Hematopoietic multipotent progenitor cell treated with erythropoietin and hydrocortisone succinate and interleukin-3 and kit ligand, for 15 days (in vitro differentiated cells): ENCODE results near the gene SPINK4.
A peak's percentile ranks its signal among the peaks of the same experiment; 100 is the strongest.

Source experiments
- DNase-seq: peaks from one replicate; pipeline ENCODE4 v3.0.0-alpha.2; 2015; ENCODE audit warnings: low spot score

SPINK4 gene

DNA sequence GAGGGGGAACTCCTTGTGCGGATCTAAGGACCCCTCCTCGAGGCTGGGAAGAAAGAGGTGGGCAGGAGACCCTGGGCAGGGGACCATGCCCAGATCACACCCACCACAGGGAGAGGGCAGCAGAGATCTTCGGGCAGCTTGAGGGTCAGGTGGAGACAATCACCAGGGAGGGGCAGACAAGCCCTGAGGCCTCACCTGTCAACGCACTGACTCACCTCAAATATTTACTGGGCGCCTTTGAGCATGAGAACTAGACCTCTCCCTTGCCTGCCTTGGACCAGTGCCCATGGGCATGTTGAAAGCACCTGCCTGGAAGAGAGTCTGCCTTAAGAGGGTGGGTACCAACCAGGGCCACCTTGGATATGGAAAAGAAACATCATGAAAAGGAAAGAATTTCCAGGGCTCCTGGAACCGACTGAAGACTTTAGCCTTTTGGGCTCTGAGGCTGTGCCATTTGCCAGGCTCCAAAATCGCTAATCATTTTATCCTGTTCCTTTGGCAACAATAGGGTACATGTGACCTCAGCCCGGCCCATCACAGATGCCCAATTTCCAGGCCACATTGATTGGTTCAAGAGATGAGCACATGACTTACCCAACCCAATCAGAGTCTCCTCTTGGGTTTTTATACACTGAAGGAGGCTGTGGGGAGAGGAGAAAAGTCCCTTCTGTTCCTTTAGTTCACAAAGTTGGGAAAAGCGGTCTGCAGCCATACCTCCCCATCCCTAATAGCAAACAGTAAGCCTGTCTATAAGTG is 10.4 kb upstream of the SPINK4 start:
- no peak for DNase-seq

DNA sequence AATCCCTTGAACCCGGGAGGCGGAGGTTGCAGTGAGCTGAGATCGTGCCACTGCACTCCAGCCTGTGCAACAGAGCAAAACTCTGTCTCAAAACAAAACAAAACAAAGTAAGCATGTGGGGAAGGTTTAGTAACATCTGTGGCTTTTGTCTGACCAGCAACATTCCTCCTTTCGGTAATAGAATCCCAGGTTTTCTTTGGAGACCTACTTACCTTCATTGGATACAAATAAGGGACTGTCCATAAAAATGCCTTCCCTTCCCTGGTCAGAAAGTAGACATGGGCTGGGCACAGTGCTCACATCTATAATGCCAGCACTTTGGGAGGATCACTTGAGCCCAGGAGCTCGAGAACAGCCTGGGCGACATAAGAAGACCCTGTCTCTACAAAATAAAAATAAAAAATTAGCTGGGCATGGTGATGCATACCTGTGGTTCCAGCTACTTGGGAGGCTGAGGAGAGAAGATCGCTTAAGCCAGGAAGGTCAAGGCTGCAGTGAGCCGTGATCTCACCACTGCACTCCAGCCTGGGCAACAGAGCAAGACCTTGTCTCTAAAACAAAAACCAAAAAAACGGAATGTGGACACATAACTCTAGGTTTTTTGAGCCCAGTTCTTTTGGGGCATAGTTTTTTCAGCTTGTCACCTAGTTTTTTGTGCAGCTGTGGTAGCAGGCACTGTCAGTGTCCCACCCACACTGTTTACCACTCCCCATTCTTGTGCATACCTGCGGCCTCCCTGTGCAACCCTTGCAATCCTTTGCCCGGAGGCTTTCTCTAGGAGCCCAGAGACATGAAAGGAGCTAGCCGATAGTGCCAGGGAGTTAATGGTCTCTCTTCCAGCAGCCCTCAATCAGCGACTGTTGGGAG is 9.0 kb upstream of the SPINK4 start:
- DNase-seq: no peak

DNA sequence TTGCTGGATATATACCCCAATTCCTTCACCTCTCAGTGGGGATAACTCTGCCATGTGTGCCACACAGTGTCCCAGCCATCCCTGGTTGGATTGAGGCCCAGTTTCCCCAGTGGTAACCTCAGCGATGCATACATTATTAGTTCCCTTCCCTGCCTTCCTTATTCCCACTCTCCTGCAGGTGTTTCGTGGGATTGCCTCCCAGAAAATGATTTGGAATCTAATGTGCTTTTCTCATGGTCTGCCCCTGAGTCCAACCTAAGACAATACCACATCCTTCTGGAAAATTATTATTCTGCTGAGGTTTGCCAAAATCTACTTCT is 8.4 kb upstream of the SPINK4 start:
- DNase-seq: no peak

DNA sequence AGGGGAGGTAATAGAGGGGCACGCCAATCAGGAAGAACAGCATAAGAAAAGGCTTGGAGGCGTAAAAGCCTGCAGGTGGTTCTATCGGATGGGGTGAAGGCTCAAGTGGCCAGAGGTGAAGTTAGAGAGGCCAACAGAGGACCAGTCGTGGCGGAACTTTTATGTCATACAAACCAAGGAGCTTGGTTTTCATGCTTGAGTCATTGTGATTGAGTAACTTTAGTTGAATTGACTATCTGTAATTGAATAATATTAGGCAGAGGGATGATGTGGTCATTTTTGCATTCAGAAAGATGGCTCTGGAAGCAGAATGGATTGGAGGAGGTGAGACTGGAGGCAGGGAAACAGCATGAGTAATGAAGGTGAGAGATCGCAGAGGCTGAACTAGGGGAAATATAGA is 7.2 kb upstream of the SPINK4 start:
- peak; percentile 45 for DNase-seq

DNA sequence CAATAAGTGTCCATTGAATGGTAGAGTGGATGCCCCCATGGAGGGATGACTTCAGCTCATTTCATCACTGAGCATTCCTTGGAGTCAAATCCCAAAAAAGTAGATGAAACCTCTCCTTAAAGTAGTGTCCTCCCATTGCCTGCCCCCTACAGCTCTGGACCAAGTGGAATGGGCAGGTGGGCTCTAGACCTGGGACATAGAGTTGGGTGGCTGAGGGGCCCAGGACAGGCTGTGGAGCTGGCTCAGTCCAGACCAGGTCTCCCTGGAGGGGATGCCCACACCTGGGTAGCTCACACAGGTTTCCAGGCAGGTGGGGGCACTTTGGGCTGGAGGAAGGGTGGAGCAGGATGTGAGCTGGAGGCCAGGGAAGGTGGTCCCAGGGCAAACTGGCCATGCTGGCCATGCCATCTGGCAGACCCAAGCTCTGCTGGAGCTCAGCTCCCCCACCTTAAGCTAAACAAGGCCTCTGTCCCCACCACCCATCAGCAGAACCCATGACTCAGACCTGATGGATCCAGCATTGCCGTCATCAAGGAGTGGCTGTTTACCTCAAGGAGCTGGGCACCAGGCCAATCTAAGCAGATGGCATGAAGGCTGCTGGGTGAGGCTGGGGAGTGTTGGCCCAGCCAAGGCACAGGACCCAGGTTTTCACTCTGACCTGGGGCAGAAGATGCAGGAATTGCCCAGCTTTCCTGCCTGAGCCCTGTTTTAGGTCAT is 6.2 kb upstream of the SPINK4 start:
- DNase-seq: peak; percentile 95

DNA sequence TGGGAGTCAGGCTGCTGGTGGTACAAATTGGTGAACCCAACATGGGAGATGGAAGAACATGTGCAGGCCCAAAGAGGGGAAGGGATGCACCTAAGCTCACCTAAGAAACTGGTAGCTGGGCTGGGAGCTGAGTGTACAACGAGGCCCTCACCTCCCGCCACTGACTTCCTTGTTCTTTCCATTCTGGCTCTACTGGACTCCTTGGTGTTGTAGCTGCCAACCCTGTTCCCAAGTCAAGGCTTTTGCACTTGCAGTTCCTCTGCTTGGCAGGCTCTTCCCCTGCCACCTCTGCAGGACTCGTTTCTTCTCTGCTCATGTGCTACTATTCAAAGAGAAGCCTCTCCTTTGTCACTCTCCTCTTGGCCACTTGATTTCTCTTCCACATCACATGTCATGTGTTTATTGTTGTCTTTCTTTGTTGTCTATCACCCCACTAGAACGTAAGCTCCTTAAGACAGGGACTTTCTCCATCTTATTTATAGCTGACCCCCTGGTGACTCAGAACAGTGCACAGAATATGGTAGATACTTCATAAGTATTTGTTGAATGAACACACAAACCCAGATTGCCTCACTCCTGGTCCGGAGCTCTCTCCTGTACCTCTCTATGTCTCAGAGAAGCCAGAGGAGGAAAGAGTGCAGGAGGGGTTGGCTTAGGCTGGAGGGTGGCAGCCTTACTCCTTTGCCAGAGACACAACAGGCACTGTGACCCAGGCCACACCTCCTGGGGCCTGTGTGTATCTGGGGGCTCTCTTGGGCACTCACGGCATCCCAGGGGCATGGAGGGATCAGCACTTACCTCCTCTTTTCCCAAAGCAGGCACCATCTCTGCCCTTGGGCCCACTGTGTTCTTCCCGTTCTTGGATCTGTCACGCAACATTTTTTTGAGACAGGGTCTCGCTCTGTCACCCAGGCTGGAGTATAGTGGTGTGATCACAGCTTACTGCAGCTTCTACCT is 5.2 kb upstream of the SPINK4 start:
- DNase-seq: peak; percentile 25

DNA sequence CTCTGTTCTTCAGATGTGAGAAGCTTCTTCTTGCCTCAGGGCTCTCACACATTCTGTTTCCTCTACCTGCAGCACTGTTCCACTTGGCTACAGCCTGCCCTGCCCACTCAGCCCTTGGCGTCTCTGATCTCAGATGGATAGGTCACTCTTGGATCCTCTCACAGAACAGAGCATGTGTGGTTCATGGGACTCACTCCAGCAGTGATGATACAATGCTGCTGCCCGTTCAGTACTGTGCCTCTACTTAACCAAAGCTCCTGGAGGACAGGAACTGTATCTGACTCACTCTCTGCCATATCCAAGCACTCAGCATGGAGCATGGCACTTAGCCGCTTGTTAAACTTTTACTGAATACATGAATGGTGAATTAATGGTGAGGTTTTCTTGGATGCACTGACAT is 3.4 kb upstream of the SPINK4 start:
- no peak for DNase-seq

DNA sequence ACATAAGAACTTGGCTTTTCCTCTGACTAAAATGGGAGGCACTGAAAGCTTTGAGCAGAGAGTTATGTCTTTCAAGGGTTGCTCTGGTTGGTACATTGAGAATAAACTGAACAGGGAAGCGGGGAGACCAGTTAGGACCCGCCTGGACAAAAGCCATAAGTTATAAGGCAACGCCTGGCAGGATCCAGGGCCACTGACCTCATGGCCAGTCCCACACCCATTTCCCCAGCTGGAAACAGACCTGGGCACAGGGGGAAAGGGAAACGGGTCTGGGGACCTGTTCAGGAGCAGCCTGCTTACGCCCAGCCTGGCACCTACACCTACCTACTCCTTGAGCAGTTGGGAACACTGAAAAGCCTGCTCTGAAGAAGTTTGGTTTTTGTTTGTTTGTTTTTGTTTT is 1.3 kb downstream of the SPINK4 start:
- DNase-seq: no peak

DNA sequence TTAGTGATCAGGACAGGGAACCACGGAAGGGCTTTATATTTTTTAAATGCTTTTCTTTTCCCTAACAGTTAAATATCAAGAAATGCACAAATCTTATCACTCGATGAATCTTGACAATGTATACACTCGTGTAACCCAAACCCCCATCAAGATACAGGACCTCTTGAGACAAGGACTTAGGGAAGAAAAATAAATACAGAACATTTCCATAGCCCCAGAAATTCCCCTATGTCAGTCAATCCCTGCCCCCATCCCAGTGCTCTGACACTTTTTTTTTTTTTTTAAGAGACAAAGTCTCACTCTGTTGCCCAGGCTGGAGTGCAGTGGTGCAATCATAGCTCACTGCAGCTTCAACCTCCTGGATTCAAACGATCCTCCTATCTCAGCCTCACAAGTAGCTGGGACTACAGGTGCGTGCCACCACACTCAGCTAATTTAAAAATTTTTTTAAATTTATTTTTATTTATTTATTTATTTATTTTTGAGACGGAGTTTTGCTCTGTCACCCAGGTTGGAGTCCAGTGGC is 2.7 kb downstream of the SPINK4 start:
- no peak for DNase-seq

DNA sequence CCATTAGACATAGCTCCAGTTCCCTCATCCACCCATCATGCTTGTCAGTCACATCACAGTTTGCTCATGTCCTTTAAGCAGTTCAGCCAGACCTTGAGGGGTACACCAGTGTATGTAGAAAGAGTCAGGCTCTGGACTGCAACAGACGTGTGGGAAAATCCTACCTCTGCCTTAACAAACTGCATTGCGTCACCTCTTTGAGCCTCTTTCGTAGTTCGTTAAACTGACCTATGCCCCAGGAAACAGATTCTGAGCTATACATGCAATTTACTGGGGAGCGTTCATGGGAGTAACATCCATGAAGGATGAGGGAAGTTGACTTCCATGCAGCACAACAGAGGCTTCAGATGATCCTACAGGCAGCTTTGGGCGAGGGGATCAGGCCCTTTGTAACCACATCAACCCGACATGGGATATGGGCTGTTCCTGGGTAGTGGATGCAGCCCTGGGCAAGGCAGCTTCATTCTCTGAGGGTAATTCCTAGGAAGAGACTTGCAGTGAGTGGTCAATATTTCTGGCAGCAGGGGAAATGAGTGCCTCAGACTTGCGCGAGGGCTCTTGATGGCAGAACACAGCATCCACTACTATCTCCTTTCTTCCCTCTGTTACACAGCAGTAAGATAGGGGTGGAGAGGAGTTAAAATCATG is 4.3 kb downstream of the SPINK4 start:
- no peak for DNase-seq

DNA sequence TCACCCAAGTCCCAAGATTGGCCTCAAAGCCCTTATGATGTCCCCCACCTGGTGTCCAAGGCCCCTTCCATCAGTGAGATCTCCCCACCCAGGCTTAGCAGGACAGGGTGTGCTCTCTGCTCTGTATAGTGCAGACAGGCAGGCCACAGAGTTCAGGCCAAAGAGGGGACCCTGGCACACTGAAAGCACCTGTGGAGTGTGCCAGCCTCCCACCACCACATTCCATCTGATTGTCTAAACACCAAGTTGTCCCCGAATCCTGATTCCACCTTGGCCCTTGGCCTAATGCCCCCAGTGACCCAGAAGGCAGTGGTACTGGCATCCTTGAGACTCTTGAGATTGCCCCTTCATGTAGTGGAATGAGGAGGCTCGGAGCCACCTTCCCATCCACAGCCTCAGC is 5.4 kb downstream of the SPINK4 start:
- DNase-seq: no peak

DNA sequence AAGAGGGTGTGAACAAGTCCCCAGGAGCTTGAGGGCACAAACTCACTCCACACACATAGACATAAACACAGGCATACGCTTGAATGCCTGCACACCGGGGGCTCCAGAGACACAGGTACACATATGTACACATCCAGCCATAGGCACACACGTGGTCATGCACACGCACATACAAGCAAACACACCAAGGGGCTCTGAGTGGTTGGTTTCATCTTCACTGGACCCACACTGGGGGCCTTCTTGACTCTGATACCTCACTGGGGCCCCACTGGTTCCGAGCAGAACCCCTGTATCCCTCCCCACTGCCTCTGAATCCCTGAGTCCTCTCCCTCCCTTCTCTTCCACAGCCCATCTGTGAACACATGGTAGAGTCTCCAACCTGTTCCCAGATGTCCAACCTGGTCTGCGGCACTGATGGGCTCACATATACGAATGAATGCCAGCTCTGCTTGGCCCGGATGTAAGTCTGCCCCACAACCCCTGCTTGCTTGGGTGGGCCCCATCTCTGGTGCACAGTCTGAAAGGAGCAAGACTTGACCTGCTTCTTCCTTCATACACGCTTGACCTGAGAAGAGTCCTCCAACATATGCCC is 6.4 kb downstream of the SPINK4 start:
- DNase-seq: no peak

DNA sequence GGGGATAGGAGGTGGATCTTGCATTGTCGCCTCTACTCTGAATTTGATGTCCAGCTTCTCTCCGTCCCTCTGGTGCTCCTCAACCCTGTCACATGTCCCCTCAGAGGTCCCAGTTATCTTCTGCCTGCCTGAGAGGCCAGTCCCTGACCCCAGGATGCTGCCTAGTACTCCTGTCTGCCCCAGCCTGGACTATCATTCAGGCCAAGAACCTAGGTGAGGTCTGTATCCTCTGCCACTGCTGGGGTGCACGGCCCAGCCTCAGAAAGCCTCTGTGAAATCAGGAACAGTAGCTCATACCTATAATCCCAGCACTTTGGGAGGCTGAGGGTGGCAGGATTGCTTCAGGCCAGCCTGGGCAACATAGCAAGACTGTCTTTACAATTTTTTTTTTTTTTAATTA is 8.6 kb downstream of the SPINK4 start:
- no peak for DNase-seq

DNA sequence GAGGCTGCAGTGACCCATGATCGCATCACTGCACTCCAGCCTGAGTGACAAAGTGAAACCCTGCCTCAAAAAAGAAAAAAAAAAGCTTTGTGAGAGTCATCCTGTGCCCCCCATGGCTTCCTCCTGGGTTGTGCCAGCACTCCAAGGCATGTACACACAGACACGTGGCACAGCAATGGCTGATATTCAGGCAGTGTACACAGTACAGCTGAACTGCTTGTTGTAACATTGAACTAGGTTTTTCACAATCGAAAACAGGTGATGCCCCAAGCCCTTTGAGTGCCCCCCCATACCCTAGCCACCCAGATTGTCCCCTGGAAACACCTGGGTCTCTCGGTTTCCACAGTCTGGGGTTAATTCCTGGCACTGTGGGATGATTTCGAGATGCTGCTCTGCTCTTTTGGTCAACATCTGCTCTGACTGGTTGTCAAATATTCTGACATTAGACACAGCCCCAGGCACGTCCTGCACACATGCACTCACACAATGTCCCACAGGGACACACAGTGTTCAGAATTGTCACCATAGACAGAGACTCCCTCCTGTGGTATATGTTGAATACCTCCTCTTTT is 9.2 kb downstream of the SPINK4 start:
- DNase-seq: no peak

DNA sequence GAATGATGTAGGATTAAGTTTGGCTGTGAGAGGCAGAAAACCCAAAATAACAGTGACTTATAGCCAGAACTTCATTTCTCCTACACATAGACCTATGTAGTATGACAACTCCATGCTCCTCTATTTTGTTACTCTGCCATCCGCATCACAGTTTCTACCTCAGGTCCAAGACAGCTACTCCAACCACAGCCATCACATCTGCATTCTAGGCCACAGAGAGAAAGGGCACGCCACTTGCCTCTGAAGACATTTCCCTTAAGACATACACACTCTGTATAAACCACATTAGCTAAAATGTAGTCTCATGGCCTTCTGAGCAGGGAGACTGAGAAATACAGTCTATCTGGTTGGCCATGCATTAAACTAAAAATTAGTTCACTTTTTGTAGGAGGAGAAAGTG is 10.0 kb downstream of the SPINK4 start:
- no peak for DNase-seq

DNA sequence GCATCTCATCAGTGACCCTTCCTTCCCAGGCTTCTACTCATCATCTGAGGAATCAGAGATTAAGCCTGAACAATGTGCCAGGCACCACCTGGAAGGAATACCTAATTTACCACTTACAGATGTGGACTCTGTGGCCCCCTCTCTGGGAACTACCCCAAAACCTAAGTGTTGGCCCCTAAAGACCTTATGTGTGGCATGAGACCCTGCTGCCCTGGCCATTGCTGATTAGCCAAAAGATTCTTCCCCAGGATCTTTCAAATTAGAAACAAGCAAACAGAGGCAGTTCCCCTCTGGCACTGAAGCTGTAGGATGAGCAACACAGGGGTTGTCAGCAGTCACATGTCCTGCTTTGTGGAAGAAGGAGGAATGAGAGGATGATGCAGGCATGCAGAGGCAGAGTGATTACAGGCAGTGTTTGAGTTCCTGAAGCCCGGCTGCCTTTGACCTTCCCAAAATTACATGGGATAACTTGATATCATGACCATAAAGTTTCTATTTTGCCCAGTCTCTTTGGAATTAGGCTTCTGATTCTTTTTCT is 10.6 kb downstream of the SPINK4 start:
- DNase-seq: no peak

DNA sequence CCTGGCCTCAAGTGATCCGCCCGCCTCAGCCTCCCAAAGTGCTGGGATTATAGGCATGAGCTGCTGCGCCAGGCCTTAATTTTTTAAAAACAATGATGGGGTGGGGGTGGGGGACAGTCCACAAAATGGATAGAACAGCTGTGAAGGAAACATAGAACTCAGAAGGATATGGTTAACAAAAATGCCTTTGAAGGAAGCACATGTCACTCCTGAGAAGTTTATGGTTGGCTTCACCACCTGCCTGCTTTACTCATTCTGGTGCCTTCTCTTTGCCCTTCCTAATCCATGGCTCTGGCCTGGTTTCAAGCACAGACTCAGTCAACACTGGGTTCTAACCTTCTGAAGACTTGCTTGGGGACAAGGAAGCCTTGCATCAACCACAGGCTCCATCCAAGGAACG is 14.2 kb downstream of the SPINK4 start:
- no peak for DNase-seq

DNA sequence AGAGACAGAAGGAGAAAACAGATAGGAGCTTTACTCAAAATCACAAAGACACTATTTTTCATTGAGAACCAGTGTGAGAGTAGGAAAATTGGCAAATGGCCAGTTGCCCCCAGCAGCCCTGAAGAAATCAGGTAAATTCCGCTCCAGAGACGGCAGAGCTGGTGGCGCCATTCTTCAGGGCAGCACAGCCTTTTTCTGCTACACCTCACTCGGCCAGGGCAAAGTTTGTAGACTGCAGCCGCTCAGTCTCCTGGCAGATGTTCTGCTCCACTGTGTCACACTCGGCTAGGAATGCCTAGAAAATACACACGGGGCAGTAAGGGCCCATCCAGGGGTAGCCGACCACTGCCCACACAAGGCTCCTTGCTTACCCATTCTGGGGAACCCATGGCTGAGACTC is 15.0 kb downstream of the SPINK4 start:
- DNase-seq: no peak

DNA sequence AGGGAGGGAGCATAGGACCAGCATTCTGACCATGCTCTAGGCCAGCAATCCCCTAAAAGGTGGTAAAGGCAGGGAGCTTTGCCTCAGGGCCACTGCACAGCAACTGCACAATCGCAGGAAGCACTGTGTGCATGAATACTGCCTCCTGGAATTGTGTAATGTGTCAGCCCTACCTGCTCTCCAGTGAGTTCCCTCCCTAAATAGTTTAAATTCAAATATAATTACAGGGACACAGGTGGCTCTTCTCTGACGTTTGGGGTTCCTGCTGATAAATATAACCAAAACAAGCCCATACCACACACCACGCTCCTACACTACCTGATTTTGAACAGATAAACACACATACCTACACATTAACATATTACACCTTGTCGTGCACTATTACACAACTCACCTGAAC is 15.5 kb downstream of the SPINK4 start:
- DNase-seq: no peak

DNA sequence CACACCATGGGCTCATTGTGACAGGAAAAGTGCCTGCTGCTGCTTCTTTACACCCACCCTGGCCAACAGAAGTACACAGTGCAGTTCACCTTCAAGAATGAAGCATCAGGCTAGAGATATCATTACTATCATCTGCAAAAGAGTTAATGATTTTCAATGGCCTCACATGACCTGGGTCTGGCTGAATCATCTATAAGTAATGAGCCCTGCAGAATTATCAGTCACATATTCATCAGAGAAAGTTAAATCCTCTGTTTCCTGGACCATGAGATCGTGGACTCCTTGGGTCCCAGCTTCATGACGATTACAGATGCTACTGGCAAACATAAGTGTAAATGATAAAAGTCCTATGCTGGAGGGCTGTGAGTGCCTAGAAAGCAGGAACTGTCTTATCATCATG is 16.3 kb downstream of the SPINK4 start:
- no peak for DNase-seq
